ENCODE results near the gene SLC22A12.
"Not testable (repeated sequence)": the region's sequence is repeated elsewhere in the genome, so short reads cannot be mapped to it uniquely, and the experiment has no call there.

SLC22A12 gene

DNA sequence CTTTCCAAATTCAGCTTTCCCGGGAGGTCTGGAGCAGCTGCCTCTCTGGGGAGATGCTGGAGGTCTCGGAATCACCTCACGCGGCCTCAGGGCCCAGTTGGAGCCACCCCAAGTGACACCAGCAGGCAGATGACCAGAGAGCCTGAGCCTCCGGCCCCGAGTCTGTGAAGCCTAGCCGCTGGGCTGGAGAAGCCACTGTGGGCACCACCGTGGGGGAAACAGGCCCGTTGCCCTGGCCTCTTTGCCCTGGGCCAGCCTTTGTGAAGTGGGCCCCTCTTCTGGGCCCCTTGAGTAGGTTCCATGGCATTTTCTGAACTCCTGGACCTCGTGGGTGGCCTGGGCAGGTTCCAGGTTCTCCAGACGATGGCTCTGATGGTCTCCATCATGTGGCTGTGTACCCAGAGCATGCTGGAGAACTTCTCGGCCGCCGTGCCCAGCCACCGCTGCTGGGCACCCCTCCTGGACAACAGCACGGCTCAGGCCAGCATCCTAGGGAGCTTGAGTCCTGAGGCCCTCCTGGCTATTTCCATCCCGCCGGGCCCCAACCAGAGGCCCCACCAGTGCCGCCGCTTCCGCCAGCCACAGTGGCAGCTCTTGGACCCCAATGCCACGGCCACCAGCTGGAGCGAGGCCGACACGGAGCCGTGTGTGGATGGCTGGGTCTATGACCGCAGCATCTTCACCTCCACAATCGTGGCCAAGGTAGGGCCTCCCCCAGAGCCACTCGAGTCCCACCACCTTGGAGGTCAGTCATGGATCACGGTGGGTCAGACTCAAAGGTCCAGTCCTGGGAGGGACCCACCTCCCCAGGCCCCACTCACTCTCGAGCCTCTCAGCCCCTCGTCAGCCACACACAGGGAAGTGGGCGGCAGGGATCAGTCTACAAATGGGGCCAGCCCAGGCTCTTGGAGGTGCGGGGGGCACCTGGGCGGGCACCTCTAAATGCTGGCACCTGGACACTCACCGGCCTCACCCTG is 525 bp downstream of the SLC22A12 start:
- no peak for DNase-seq

DNA sequence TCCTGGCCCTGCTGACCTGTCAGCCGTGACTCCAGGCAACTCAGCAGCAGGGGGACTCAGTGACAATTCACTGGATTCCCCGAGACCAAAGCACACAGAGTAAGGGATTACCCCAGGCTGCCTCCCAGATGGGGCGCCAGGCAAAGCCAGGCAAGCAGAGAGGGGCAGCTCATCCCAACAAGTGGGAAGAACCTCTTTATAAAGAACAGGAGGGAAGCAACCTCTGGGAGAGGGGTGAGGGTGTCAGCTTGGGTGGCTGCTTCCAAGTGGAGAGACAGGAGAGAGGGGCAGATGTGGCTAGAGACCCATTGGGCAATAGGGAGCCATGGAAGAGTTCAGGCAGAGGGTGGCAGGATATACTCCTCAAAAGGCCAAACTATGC is 1.2 kb downstream of the SLC22A12 start:
- no peak for DNase-seq

DNA sequence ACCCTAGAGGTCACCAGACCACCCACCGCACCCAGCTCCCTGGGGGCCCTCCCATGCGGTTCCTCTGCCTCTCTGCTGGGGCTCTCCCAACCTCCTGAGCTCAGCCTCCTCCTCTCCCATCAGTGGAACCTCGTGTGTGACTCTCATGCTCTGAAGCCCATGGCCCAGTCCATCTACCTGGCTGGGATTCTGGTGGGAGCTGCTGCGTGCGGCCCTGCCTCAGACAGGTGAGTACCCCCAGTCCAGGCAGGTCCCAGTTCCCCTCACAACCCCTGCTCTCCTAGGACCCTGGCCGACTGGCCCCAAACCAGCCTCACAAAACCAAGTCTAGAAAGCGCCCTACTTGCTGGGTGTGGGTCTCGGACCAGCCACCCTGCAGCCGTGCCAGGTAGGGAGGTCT is 1.6 kb downstream of the SLC22A12 start:
- no peak for DNase-seq

DNA sequence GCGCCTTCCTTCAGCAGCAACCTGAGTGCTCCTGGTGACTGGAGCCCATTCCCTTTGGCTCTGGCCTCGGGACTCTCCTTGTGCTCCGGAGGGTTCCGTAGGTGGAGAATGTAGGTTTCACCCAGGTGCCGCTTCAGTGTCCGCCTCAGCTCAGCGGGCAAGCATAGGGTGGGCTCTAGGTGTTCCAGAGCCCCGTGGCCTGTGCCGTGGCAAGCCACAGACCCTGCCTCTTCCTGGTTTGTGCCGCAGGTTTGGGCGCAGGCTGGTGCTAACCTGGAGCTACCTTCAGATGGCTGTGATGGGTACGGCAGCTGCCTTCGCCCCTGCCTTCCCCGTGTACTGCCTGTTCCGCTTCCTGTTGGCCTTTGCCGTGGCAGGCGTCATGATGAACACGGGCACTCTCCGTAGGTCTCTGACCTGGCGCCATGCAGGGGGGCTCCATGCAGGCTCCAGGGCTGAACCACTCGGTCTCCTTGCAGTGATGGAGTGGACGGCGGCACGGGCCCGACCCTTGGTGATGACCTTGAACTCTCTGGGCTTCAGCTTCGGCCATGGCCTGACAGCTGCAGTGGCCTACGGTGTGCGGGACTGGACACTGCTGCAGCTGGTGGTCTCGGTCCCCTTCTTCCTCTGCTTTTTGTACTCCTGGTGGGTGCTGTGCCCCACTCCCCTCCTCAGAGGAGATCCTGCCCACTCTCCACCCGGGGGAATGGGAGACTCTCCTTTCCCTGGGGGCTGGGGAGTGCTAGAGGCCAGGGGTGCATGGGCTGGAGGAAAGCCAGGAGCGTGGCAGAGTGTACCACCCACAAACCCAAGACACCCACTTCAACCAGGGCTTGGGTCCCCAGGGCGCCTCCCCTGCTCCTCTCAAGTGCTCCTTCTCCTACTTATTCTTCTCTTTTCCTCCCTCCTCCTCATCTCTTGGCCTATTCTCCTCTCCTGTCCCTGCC is 2.4 kb downstream of the SLC22A12 start:
- DNase-seq = no peak

DNA sequence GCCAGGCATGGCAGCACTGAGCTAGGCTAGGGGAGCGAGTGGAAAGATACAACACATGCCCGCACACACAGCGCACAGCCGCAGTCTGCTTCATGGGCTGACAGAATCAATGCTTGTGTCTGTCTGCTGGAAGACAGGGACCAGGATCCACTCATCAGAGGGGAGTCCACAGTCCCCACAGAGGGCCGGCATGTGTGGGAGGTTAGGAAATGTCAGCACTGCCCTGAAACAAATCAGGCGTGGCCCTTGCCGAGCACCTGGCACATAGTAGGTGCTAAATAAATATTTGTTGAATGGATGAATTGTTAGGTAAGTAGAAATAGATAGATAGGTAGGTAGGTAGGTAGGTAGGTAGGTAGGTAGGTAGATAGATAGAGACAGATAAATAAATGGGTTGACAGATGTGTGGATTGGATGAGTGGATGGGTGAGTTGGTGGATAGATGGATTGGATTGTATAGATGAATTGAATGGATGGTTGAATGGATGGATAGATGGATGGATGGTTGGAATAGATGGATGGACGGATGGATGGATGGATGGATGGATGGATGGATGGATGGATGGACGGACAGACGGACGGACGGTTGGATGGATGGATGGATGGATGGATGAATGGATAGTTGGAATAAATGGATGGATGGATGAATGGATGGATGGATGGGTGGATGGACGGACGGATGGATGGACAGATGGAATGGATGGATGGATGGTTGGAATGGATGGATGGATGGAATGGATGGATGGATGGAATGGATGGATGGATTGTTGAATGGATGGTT is 3.3 kb downstream of the SLC22A12 start:
- no peak for DNase-seq

DNA sequence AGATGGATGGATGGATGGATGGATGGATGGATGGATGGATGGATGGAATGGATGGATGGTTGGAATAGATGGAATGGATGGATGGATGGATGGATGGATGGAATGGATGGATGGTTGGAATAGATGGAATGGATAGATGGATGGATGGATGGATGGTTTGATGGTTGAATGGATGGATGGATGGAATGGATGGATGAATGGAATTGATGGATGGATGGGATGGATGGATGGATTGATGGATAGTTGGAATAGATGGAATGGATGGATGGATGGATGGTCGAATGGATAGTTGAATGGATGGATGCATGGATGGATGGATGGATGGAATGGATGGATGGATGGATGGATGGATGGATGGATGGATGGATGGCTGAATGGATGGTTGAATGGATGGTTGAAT is 4.9 kb downstream of the SLC22A12 start:
- DNase-seq = not testable (repeated sequence)

DNA sequence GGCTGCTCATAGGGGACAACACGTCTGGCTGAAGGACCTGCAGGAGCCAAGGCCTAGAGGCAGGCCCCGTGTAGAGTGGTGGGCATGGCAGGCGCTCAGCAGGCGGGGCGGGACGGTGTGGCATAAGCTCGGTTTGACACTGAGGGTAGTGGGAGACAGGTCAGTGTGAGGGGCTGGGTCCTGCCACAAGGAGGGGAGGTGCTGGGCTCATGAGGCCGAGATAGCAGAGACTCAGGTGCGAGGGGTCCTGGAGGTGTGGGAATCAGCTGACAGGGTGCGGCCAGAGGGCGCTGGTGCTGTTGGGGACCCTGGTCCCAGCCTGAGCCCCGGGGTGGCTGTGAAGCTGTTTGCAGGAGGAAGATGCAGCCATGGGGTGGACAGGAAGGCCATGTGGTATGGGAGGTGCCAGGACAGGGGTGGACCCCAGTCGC is 6.7 kb downstream of the SLC22A12 start:
- no peak for DNase-seq

DNA sequence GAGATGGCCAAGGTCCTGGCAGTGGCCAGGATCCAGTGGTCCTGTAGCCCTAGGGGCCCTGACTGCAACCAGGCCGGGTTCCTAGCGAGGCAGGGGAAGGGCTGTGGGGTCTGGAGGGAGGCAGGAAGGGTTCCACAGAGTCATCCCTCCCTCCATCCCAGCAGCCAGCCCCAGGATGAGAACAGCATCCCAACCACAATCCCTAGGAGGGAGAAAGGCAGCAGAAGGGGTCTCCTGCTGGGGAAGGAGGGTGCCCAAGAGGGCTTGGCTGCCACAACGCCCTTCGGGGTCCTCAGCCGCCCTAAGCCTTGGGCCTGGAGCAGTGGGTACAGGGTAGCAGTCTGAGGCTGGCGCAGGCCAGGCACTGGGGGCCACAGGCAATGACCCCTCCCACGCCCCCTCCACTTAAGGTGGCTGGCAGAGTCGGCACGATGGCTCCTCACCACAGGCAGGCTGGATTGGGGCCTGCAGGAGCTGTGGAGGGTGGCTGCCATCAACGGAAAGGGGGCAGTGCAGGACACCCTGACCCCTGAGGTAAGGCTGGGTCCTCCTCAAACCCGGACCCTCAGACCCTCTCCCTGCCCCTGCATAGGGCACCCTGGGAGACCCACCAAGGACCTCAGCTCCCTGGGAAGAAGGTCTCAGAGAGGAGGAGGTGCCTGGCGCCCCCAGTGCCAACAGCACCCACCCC is 7.2 kb downstream of the SLC22A12 start:
- no peak for DNase-seq

DNA sequence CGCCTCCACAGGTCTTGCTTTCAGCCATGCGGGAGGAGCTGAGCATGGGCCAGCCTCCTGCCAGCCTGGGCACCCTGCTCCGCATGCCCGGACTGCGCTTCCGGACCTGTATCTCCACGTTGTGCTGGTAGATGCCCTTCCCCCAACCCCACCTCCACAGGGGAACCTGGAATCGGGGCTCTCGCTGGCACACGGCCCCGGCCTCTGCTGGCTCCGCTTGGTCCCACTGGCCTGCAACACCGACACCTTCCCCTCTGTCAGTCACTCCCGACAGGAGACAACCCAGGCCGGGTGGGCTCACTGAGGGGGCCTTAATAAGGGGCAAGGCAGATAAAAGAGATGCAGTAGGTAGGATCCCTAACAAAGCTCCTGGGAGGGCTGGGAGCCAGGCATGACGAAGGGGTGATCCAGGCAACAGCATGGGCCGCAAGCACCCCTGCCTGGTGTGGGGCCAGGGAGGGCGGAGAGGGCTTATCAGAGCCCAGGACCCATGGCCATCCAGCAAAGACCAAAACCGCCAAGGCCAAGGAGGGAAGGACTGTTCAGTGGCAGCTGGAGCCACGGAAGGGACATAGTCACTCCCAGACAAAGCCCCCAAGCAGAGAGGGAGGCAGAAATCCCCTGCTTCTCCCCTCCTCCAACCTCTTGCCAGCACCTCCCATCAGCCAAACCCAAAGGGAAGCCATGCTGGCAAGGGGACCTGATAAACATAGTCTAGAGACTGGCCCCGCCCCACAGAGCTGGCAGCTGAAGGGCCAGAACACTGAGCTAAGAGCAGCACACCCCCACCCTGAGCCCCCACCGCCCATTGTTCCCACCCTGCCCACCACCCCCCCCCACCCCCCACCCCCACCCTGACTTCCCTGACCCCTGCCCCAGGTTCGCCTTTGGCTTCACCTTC is 8.0 kb downstream of the SLC22A12 start:
- DNase-seq = no peak

DNA sequence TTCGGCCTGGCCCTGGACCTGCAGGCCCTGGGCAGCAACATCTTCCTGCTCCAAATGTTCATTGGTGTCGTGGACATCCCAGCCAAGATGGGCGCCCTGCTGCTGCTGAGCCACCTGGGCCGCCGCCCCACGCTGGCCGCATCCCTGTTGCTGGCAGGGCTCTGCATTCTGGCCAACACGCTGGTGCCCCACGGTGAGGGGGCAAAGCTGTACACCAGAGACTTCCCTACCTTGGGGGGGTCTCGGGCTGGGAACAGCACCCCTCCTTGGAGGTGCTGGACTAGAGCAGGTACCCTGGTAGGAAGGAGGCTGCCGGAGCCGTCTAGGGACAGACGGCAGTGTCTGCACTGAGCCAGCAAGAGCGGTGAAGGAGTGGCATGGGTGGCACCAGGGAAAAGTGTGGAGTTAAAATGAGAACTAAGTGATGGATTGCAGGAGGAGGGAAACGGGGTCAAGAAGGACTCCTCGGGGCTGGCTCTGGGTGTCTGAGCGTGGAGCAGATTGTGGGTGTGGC is 8.7 kb downstream of the SLC22A12 start:
- DNase-seq = no peak

DNA sequence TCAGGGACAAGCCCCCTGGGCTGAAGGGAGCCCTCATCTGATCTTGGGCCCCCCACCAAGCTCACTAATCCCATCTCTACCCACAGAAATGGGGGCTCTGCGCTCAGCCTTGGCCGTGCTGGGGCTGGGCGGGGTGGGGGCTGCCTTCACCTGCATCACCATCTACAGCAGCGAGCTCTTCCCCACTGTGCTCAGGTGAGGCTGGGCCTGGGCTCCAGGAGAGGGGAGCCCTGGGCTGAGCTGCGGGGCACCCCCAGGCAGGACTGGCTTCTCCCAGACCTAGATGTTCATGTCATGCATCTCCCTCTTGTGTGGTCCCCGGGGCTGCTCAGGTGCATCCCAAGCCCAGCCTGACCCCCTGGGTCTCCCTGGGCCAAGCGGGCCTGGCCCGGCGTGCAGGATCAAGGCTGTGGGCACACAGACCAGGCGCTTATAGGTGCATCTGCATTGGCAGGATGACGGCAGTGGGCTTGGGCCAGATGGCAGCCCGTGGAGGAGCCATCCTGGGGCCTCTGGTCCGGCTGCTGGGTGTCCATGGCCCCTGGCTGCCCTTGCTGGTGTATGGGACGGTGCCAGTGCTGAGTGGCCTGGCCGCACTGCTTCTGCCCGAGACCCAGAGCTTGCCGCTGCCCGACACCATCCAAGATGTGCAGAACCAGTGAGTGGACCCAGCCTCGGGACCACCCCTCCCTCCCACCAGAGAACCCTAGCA is 9.4 kb downstream of the SLC22A12 start:
- no peak for DNase-seq

DNA sequence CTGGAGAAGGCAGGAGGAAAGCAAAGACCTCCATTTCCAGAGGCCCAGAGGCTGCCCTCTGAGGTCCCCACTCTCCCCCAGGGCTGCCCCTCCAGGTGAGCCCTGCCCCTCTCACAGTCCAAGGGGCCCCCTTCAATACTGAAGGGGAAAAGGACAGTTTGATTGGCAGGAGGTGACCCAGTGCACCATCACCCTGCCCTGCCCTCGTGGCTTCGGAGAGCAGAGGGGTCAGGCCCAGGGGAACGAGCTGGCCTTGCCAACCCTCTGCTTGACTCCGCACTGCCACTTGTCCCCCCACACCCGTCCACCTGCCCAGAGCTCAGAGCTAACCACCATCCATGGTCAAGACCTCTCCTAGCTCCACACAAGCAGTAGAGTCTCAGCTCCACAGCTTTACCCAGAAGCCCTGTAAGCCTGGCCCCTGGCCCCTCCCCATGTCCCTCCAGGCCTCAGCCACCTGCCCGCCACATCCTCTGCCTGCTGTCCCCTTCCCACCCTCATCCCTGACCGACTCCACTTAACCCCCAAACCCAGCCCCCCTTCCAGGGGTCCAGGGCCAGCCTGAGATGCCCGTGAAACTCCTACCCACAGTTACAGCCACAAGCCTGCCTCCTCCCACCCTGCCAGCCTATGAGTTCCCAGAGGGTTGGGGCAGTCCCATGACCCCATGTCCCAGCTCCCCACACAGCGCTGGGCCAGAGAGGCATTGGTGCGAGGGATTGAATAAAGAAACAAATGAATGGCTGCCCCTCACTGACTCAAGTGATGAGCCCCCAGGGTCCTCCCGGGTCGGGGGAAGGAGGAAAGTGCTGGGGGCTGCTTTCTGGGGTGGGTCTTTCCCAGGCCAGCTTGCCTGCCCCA is 10.8 kb downstream of the SLC22A12 start:
- DNase-seq = no peak

DNA sequence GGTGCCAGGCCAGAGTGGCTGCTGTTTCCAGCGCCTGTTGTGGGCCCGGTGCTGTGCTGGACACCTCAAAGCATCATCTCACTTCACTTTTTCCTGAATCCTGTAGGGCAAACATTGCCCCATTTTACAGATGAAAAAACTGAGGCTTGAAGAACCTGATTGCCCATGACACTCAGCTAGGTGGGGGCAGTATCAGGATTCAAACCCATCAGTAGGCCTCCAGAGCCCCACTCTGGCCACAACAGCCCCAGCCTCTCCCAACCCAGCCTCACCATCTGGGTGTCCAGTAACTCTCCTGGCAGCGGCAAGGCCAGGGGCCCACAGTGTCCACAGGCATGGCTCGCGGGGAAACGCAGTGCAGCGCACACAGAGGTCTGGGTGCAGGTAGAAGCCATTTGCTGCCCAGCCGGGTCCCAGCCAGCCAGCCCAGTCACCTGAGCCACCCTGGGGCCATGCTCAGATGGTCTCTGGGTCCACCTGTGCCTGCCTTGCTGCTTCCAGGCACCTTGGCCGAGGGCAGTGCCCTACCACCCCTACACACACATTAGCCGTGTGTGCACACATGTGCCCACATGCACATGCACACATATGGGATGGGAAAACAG is 11.5 kb downstream of the SLC22A12 start:
- DNase-seq = no peak

DNA sequence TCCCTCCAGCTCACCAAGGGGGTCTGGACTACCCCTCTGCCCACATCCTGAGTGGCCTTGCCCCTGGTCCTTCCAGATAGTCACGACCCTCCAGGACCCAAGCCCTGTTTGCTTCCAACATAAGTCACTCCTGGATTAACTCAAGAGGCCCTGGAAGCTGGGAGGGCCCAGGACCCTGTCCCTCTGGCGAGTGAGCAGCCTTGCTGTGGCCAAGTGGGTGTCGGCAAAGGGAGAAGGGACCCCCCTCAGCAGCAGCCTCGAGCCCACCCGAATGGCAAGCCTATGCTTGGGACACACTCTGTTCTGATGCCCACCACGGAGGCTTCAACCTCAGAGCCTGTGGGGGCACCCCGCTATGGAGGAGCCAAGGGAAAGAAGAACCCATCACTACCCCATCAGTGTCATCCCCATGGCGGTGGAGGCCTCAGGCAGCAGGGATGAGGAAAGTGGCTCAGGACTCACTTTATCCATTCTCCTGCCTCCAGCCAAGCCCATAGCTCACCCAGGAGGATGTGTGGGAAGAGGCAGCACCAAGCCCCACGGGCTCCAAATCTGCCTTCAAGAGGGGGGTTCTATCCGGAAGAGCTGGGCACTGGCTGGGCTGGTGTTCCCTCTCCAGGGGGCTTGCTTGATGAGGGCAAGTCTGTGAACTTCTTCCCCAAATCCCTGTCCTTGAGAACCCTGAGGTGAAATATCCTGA is 12.5 kb downstream of the SLC22A12 start:
- DNase-seq = no peak

DNA sequence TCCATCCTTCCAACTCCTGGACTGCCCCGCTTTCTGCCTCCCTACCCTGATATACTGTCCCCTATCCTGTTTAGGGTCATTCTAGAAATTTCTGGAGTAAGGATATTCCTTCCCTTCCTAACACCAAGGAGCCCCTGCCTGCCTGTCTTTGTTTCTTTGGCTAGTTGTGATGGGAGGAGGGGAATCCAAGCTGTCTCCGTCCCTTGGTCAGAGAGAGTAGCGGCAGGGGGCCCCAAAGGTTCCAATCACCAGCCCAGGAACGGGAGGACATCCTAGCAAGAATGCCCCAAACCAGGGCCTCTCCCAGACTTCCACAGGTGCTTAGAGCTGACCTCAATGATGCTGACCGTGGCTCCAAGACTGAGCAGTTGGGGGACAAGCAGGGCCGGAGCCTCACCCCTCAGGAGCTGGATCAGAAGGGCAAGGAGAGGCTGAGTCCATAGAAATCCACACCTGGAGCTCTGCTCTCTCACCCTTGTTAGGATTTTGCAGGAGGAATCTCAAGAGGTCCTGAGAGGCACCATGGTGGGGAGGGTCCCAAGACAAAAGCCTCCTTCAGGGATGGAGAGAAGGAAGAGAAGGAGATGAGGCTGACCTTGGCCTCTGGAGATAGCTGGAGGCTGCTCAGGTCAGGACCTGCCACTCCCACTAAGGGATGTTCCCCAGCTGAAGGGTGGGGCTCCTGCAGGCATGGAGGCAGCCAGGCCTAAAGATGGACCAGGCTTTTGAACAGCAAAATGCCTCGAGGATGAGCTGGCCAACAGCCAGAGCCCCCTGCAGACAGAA is 13.6 kb downstream of the SLC22A12 start:
- no peak for DNase-seq

DNA sequence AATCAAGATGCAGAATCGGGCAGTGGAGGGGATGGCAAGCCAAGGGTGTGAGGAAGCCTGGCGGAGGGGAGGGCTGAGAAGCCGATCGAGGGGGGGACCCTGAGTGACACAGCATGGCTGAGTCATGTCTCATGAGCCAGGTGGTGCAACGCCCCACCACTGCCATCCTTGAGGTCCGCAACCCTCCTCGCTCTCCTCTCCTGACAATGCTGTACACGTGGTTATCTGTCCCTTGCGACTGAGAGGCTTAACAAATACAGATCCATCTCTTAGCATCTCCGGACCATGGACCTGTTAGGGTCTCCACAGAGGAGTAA is 14.2 kb downstream of the SLC22A12 start:
- DNase-seq = no peak

Data from CD4-positive, alpha-beta T cell treated with Interleukin-6 for 4 hours (primary cell).